ENCODE results near the gene CRYBG1. TPM values are rescaled to one million over a fixed set of nuclear protein-coding genes. Genes with fewer than 3 reads are reported as not detected.

CRYBG1 gene
- total and polyA plus RNA-seq, 2 donors (not counting 1 experiment from before 2014, with no cell fraction given), result 9.6 to 47.0 TPM

- no peak overlapping the region for H3K4me3 ChIP-seq (ENCODE audit: control extremely low read depth in 1 of 5, extremely low read depth in 1 of 5, insufficient read depth in 1 of 5, low read depth in 2 of 5, low read length in 4 of 5)
- H3K9ac ChIP-seq (ENCODE audit: low read length), result no peak overlapping the region
- peaks cover 20% of the 10 kb centered on the region for H3K27me3 Mint-ChIP-seq
- peak overlapping the region; percentile 60 for H3K27ac Mint-ChIP-seq
- H3K4me1 ChIP-seq (ENCODE audit: control insufficient read depth in 2 of 2, insufficient read depth in 2 of 2, low read length in 2 of 2), result peaks cover 19 to 22% of the 10 kb centered on the region in 2 donors
- H3K79me2 ChIP-seq (ENCODE audit: control insufficient read depth, insufficient read depth, low read length), result no peaks in the 10 kb centered on the region
- CTCF ChIA-PET, result interaction anchor here (0.7 to 12.0 kb wide), 44 partner anchors 23 to 1377 kb away, joined by 3 to 567 read pairs (median 4); partner anchors contain the start of genes BEND3 and CRYBG1
- H4K20me1 ChIP-seq (ENCODE audit: control insufficient read depth, insufficient read depth, low read length, poor library complexity, severe bottlenecking), result no peaks in the 10 kb centered on the region
- H3K4me3 Mint-ChIP-seq, result no peak overlapping the region
- no peak overlapping the region for H3K27ac ChIP-seq (ENCODE audit: low read length in 2 of 2)
- no peak for TF ChIP-seq EZH2 (IDR thresholded peaks at IDR 0.05; ENCODE audit: borderline replicate concordance, insufficient read depth, low read depth, low read length, poor library complexity, severe bottlenecking)
- TF ChIP-seq CTCF (IDR thresholded peaks at IDR 0.05), result peak; percentile 92
- intact Hi-C loops (cut with micrococcal nuclease), result loop anchor here (1.0 to 5.0 kb wide), 6 partner anchors 110 to 667 kb away; no protein-coding TSS in a partner anchor
- H3K27me3 ChIP-seq (replicated peaks in 1 of 4; ENCODE audit: control extremely low read depth in 1 of 4, control insufficient read depth in 3 of 4, insufficient read depth in 4 of 4, low read length in 3 of 4), result peaks cover 0 to 3% (median 0%) of the 10 kb centered on the region in 4 experiments
- DNase-seq, result peak; percentile 79
- H3K4me1 Mint-ChIP-seq, result peaks cover 20% of the 10 kb centered on the region
- no peaks in the 10 kb centered on the region for H3K36me3 ChIP-seq (replicated peaks in 1 of 2; ENCODE audit: control extremely low read depth in 1 of 2, control insufficient read depth in 1 of 2, extremely low read depth in 1 of 2, insufficient read depth in 2 of 2, low read length in 1 of 2)
- peak overlapping the region; percentile 7 for H2AFZ ChIP-seq (ENCODE audit: insufficient read depth, low read depth, low read length, poor library complexity, severe bottlenecking)
- H3K9me3 ChIP-seq (ENCODE audit: control extremely low read depth in 1 of 3, control insufficient read depth in 2 of 3, insufficient read depth in 1 of 3, low read length in 2 of 3), result no peaks in the 10 kb centered on the region
- no CpG with 5 or more reads among the region's 4 CpGs for WGBS (ENCODE audit: insufficient coverage)
- H3K4me2 ChIP-seq (replicated peaks; ENCODE audit: low read depth, low read length, poor library complexity, severe bottlenecking), result no peak overlapping the region
- POLR2A ChIA-PET, result interaction anchor here (1.0 kb wide), 1 partner anchor 122 kb away, joined by 4 read pairs; no protein-coding TSS in a partner anchor
- H3K9me3 Mint-ChIP-seq (ENCODE audit: insufficient read depth), result no peaks in the 10 kb centered on the region
- ATAC-seq (ENCODE audit: low read depth), result peak; percentile 59
These were observed 84.4 kb downstream of the CRYBG1 start for GRCh38 chr6:106444777-106445507.

DNA sequence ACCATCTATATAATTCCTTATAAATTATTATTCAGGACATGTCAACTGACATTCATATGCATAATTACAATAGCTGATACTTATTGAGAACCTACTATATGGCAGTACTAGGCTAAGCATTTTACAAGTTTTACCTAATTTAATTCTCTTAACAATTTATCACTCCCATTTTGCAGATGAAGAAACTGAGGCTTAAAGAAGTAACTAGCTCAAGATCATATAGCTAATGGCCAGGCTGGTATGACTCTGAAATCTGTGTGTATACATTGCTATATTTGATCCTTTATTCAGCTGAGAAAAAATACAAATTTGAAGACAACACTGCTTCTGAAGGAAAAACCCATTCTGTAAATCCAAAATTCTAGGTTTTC is 85.0 kb downstream of the CRYBG1 start:
- Mint-ChIP-seq H3K4me3 (no peak overlapping the region), H3K27me3 (peaks cover 17% of the 10 kb centered on the region), H3K27ac (no peak overlapping the region), H3K9me3 (ENCODE audit: insufficient read depth) (no peaks in the 10 kb centered on the region), H3K4me1 (peaks cover 20% of the 10 kb centered on the region)
- no peak overlapping the region for H2AFZ ChIP-seq (ENCODE audit: insufficient read depth, low read depth, low read length, poor library complexity, severe bottlenecking)
- intact Hi-C loops (cut with micrococcal nuclease), result loop anchor here (1.0 to 5.0 kb wide), 6 partner anchors 110 to 667 kb away; no protein-coding TSS in a partner anchor
- H3K4me2 ChIP-seq (replicated peaks; ENCODE audit: low read depth, low read length, poor library complexity, severe bottlenecking), result no peak overlapping the region
- H3K79me2 ChIP-seq (ENCODE audit: control insufficient read depth, insufficient read depth, low read length), result no peaks in the 10 kb centered on the region
- TF ChIP-seq EZH2 (IDR thresholded peaks at IDR 0.05; ENCODE audit: borderline replicate concordance, insufficient read depth, low read depth, low read length, poor library complexity, severe bottlenecking) (no peak), CTCF (IDR thresholded peaks at IDR 0.05) (no peak)
- no peak for DNase-seq
- H3K27ac ChIP-seq (ENCODE audit: low read length in 2 of 2), result no peak overlapping the region
- peaks cover 0 to 3% (median 0%) of the 10 kb centered on the region in 4 experiments for H3K27me3 ChIP-seq (replicated peaks in 1 of 4; ENCODE audit: control extremely low read depth in 1 of 4, control insufficient read depth in 3 of 4, insufficient read depth in 4 of 4, low read length in 3 of 4)
- ChIA-PET POLR2A (no interaction called here), CTCF (interaction anchor here (0.7 to 12.0 kb wide), 41 partner anchors 23 to 1377 kb away, joined by 3 to 567 read pairs (median 4); partner anchors contain the start of genes BEND3 and CRYBG1)
- no peaks in the 10 kb centered on the region for H3K36me3 ChIP-seq (replicated peaks in 1 of 2; ENCODE audit: control extremely low read depth in 1 of 2, control insufficient read depth in 1 of 2, extremely low read depth in 1 of 2, insufficient read depth in 2 of 2, low read length in 1 of 2)
- H4K20me1 ChIP-seq (ENCODE audit: control insufficient read depth, insufficient read depth, low read length, poor library complexity, severe bottlenecking), result no peaks in the 10 kb centered on the region
- no peaks in the 10 kb centered on the region for H3K9me3 ChIP-seq (ENCODE audit: control extremely low read depth in 1 of 3, control insufficient read depth in 2 of 3, insufficient read depth in 1 of 3, low read length in 2 of 3)
- peaks cover 19 to 22% of the 10 kb centered on the region in 2 donors for H3K4me1 ChIP-seq (ENCODE audit: control insufficient read depth in 2 of 2, insufficient read depth in 2 of 2, low read length in 2 of 2)
- ATAC-seq (ENCODE audit: low read depth), result no peak
- no peak overlapping the region for H3K4me3 ChIP-seq (ENCODE audit: control extremely low read depth in 1 of 5, extremely low read depth in 1 of 5, insufficient read depth in 1 of 5, low read depth in 2 of 5, low read length in 4 of 5)
- H3K9ac ChIP-seq (ENCODE audit: low read length), result no peak overlapping the region

Measured in B cell (primary cell).